ENCODE measurements around the gene TMTC4.
"Not testable (repeated sequence)": the region's sequence is repeated elsewhere in the genome, so short reads cannot be mapped to it uniquely, and the experiment has no call there.

The TMTC4 gene

DNA sequence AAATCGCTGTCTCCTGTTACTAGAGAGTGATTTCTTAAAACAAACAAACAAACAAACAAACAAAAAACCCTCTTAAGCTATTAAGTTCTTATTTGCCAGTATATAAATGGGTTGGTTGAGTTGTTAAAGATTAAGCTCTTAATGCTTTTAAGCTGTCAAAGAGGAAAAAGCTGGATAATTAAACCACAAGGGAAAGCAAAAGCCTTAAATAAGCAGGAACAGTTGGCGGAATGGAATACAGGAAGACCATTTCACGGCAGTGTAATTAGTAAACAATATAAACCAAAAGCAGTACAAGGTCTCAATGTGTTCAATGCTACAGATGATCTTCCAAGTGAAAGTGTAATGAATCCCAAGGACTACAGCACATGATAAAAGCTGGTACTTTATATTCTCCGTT is 53.8 kb downstream of the TMTC4 start:
- no peak for ATAC-seq
- TF ChIP-seq GLIS3 (CRISPR knock-in tag; IDR thresholded peaks at IDR 0.05) (no peak), SNAI2 (CRISPR knock-in tag; IDR thresholded peaks at IDR 0.05) (no peak)

DNA sequence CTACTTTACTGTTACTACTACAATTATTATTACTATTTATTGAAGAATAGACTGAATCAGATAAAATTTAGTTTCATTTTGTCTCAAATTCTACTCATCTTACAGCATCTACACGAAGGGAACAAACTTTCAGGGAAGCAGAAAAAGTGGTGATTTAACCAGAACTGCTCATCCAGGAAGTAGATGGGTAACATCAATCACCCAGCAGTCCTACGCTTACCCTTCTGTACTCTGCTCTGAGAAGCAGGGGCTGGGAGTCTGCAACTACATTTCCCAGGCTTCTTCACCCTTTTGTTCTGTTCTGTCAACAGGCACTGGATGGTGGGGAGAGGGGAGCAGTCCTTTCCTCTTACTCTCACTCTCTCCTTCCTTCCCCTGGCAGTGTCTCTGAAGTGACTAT is 54.7 kb downstream of the TMTC4 start:
- no peak for TF ChIP-seq OSR1 (CRISPR knock-in tag; IDR thresholded peaks at IDR 0.05)
- TF ChIP-seq CSDC2 (CRISPR knock-in tag; IDR thresholded peaks at IDR 0.05): no peak
- no peak for TF ChIP-seq BACH2 (CRISPR knock-in tag; IDR thresholded peaks at IDR 0.05; ENCODE audit: borderline replicate concordance)
- no peak for TF ChIP-seq RARB (CRISPR knock-in tag; IDR thresholded peaks at IDR 0.05)
- no peak for TF ChIP-seq ZNF565 (CRISPR knock-in tag; conservative IDR thresholded peaks at IDR 0.05; ENCODE audit: low read depth)
- TF ChIP-seq ZC3H10 (CRISPR knock-in tag; IDR thresholded peaks at IDR 0.05): no peak
- no peak for TF ChIP-seq ZNF8 (CRISPR knock-in tag; IDR thresholded peaks at IDR 0.05)
- TF ChIP-seq TOX (CRISPR knock-in tag; IDR thresholded peaks at IDR 0.05; ENCODE audit: borderline replicate concordance): no peak
- TF ChIP-seq GLIS3 (CRISPR knock-in tag; IDR thresholded peaks at IDR 0.05): no peak
- TF ChIP-seq, protein P1, sequence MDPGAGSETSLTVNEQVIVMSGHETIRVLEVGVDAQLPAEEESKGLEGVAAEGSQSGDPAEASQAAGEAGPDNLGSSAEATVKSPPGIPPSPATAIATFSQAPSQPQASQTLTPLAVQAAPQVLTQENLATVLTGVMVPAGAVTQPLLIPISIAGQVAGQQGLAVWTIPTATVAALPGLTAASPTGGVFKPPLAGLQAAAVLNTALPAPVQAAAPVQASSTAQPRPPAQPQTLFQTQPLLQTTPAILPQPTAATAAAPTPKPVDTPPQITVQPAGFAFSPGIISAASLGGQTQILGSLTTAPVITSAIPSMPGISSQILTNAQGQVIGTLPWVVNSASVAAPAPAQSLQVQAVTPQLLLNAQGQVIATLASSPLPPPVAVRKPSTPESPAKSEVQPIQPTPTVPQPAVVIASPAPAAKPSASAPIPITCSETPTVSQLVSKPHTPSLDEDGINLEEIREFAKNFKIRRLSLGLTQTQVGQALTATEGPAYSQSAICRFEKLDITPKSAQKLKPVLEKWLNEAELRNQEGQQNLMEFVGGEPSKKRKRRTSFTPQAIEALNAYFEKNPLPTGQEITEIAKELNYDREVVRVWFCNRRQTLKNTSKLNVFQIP (CRISPR knock-in tag; IDR thresholded peaks at IDR 0.05; ENCODE audit: borderline replicate concordance, low read depth): no peak
- TF ChIP-seq TCF4 (CRISPR knock-in tag; IDR thresholded peaks at IDR 0.05; ENCODE audit: borderline replicate concordance): no peak
- TF ChIP-seq, protein P2, sequence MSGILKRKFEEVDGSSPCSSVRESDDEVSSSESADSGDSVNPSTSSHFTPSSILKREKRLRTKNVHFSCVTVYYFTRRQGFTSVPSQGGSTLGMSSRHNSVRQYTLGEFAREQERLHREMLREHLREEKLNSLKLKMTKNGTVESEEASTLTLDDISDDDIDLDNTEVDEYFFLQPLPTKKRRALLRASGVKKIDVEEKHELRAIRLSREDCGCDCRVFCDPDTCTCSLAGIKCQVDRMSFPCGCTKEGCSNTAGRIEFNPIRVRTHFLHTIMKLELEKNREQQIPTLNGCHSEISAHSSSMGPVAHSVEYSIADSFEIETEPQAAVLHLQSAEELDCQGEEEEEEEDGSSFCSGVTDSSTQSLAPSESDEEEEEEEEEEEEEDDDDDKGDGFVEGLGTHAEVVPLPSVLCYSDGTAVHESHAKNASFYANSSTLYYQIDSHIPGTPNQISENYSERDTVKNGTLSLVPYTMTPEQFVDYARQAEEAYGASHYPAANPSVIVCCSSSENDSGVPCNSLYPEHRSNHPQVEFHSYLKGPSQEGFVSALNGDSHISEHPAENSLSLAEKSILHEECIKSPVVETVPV (CRISPR knock-in tag; IDR thresholded peaks at IDR 0.05): no peak
- TF ChIP-seq ISL1 (CRISPR knock-in tag; IDR thresholded peaks at IDR 0.05): no peak
- no peak for TF ChIP-seq ZNF70 (CRISPR knock-in tag; IDR thresholded peaks at IDR 0.05)
- TF ChIP-seq, protein P3, sequence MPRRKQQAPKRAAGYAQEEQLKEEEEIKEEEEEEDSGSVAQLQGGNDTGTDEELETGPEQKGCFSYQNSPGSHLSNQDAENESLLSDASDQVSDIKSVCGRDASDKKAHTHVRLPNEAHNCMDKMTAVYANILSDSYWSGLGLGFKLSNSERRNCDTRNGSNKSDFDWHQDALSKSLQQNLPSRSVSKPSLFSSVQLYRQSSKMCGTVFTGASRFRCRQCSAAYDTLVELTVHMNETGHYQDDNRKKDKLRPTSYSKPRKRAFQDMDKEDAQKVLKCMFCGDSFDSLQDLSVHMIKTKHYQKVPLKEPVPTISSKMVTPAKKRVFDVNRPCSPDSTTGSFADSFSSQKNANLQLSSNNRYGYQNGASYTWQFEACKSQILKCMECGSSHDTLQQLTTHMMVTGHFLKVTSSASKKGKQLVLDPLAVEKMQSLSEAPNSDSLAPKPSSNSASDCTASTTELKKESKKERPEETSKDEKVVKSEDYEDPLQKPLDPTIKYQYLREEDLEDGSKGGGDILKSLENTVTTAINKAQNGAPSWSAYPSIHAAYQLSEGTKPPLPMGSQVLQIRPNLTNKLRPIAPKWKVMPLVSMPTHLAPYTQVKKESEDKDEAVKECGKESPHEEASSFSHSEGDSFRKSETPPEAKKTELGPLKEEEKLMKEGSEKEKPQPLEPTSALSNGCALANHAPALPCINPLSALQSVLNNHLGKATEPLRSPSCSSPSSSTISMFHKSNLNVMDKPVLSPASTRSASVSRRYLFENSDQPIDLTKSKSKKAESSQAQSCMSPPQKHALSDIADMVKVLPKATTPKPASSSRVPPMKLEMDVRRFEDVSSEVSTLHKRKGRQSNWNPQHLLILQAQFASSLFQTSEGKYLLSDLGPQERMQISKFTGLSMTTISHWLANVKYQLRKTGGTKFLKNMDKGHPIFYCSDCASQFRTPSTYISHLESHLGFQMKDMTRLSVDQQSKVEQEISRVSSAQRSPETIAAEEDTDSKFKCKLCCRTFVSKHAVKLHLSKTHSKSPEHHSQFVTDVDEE (CRISPR knock-in tag; IDR thresholded peaks at IDR 0.05): no peak
- no peak for TF ChIP-seq PPARA (CRISPR knock-in tag; IDR thresholded peaks at IDR 0.05; ENCODE audit: borderline replicate concordance)
- TF ChIP-seq, protein P4, sequence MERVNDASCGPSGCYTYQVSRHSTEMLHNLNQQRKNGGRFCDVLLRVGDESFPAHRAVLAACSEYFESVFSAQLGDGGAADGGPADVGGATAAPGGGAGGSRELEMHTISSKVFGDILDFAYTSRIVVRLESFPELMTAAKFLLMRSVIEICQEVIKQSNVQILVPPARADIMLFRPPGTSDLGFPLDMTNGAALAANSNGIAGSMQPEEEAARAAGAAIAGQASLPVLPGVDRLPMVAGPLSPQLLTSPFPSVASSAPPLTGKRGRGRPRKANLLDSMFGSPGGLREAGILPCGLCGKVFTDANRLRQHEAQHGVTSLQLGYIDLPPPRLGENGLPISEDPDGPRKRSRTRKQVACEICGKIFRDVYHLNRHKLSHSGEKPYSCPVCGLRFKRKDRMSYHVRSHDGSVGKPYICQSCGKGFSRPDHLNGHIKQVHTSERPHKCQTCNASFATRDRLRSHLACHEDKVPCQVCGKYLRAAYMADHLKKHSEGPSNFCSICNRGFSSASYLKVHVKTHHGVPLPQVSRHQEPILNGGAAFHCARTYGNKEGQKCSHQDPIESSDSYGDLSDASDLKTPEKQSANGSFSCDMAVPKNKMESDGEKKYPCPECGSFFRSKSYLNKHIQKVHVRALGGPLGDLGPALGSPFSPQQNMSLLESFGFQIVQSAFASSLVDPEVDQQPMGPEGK (CRISPR knock-in tag; IDR thresholded peaks at IDR 0.05; ENCODE audit: borderline replicate concordance): no peak
- TF ChIP-seq, protein P5, sequence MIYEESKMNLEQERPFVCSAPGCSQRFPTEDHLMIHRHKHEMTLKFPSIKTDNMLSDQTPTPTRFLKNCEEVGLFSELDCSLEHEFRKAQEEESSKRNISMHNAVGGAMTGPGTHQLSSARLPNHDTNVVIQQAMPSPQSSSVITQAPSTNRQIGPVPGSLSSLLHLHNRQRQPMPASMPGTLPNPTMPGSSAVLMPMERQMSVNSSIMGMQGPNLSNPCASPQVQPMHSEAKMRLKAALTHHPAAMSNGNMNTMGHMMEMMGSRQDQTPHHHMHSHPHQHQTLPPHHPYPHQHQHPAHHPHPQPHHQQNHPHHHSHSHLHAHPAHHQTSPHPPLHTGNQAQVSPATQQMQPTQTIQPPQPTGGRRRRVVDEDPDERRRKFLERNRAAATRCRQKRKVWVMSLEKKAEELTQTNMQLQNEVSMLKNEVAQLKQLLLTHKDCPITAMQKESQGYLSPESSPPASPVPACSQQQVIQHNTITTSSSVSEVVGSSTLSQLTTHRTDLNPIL (CRISPR knock-in tag; IDR thresholded peaks at IDR 0.05; ENCODE audit: low read depth): no peak
- ATAC-seq: no peak

DNA sequence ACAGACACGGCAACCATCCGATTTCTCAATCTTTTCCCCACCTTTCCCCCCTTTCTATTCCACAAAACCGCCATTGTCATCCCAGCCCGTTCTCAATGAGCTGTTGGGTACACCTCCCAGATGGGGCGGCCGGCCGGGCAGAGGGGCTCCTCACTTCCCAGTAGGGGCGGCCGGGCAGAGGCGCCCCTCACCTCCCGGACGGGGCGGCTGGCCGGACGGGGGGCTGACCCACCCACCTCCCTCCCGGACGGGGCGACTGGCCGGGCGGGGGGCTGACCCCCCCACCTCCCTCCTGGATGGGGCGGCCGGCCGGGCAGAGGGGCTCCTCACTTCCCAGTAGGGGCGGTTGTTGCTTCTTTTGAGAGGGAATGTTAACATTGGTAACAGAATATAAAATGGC is 55.7 kb downstream of the TMTC4 start:
- ATAC-seq: not testable (repeated sequence)

DNA sequence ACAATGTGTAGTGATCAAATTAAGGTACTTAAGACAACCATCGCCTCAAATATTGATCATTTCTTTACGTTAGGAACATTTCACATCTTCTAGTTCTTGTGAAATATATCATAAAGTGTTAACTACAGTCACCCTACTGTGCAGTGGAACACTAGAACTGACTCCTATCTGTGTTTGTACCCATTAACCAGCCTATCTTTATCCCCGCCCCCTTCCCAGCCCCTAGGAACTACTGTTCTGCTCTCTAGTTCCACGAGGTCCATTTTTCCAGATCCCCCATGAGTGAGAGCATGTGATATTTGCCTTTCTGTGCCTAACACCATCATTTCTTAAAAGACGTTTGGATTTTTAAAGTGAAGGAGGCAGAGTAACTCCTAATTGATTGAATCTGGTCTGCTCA is 61.6 kb downstream of the TMTC4 start:
- no peak for TF ChIP-seq GLIS3 (CRISPR knock-in tag; IDR thresholded peaks at IDR 0.05)
- no peak for ATAC-seq
